ENCODE results near the gene IQGAP1.
"Not testable (repeated sequence)": the region's sequence is repeated elsewhere in the genome, so short reads cannot be mapped to it uniquely, and the experiment has no call there.

Gene IQGAP1

DNA sequence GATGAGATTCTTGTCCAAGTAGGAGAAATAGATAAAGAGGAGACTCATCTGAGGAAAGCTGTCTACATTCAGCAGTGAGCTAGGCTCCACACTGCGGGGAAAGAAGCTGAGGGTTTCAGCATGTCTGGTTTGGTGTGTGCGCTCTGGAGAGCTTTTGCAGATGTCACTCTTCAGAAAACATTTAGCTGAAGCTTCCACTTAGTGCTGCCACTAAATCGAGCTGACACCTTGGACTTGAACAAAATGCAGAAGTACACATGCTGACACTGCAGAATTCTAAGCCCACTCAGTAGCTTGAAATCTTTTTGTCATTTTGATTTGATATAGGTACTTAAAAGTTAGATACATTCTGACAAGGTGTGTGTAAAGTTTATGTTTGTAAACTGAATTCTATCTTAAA, 109.3 kb downstream of the IQGAP1 start:
- TF ChIP-seq, protein P1, sequence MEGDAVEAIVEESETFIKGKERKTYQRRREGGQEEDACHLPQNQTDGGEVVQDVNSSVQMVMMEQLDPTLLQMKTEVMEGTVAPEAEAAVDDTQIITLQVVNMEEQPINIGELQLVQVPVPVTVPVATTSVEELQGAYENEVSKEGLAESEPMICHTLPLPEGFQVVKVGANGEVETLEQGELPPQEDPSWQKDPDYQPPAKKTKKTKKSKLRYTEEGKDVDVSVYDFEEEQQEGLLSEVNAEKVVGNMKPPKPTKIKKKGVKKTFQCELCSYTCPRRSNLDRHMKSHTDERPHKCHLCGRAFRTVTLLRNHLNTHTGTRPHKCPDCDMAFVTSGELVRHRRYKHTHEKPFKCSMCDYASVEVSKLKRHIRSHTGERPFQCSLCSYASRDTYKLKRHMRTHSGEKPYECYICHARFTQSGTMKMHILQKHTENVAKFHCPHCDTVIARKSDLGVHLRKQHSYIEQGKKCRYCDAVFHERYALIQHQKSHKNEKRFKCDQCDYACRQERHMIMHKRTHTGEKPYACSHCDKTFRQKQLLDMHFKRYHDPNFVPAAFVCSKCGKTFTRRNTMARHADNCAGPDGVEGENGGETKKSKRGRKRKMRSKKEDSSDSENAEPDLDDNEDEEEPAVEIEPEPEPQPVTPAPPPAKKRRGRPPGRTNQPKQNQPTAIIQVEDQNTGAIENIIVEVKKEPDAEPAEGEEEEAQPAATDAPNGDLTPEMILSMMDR (IDR thresholded peaks at IDR 0.05; ENCODE audit: borderline replicate concordance, insufficient read depth, low read depth, low read length): no peak
- H3K4me3 ChIP-seq (ENCODE audit: low read depth, low read length): no peak overlapping the region

GRCh38 chr15:90497912-90498311, 109.9 kb downstream of the IQGAP1 start:
- no peak overlapping the region for H3K4me3 ChIP-seq (ENCODE audit: low read depth, low read length)
- TF ChIP-seq, protein P1 (IDR thresholded peaks at IDR 0.05; ENCODE audit: borderline replicate concordance, insufficient read depth, low read depth, low read length): no peak

GRCh38 chr15:90500171-90500570, 112.1 kb downstream of the IQGAP1 start:
- no peak overlapping the region for H3K4me3 ChIP-seq (ENCODE audit: low read depth, low read length)
- TF ChIP-seq, protein P1 (IDR thresholded peaks at IDR 0.05; ENCODE audit: borderline replicate concordance, insufficient read depth, low read depth, low read length): no peak

DNA sequence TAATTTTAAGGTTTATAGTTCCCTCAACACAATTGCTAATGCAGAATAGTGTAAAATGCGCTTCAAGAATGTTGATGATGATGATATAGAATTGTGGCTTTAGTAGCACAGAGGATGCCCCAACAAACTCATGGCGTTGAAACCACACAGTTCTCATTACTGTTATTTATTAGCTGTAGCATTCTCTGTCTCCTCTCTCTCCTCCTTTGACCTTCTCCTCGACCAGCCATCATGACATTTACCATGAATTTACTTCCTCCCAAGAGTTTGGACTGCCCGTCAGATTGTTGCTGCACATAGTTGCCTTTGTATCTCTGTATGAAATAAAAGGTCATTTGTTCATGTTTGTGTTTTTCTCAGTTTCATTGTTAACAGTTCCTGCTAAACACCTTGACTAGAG, 113.9 kb downstream of the IQGAP1 start:
- H3K4me3 ChIP-seq (ENCODE audit: low read depth, low read length): no peak overlapping the region
- TF ChIP-seq, protein P1 (IDR thresholded peaks at IDR 0.05; ENCODE audit: borderline replicate concordance, insufficient read depth, low read depth, low read length): no peak

GRCh38 chr15:90510781-90511180, 122.7 kb downstream of the IQGAP1 start:
- not testable (repeated sequence) for H3K4me3 ChIP-seq (ENCODE audit: low read depth, low read length)

DNA sequence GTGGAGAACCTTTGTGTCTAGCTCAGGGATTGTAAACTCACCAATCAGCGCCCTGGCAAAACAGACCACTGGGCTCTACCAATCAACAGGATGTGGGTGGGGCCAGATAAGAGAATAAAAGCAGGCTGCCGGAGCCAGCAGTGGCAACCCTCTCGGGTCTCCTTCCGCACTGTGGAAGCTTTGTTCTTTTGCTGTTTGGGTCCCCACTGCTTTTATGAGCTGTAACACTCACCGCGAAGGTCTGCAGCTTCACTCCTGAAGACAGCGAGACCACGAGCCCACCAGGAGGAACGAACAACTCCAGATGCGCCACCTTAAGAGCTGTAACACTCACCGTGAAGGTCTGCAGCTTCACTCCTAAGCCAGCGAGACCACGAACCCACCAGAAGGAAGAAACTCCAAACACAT, 123.2 kb downstream of the IQGAP1 start:
- H3K4me3 ChIP-seq (ENCODE audit: low read depth, low read length): not testable (repeated sequence)

- no peak overlapping the region for H3K4me3 ChIP-seq (ENCODE audit: low read depth, low read length)
- TF ChIP-seq, protein P1 (IDR thresholded peaks at IDR 0.05; ENCODE audit: borderline replicate concordance, insufficient read depth, low read depth, low read length): no peak
Measured at GRCh38 chr15:90512276-90512675, 124.2 kb downstream of the IQGAP1 start.

GRCh38 chr15:90512981-90513380, 124.9 kb downstream of the IQGAP1 start:
- H3K4me3 ChIP-seq (ENCODE audit: low read depth, low read length): no peak overlapping the region
- TF ChIP-seq, protein P1 (IDR thresholded peaks at IDR 0.05; ENCODE audit: borderline replicate concordance, insufficient read depth, low read depth, low read length): no peak

All from GM12875 (cell line).